Adrenal gland (tissue), 12 donors: Measurements from ENCODE around the gene MKKS. TPM values are rescaled to one million over a fixed set of nuclear protein-coding genes. Genes with fewer than 3 reads are reported as not detected.

Experiments used
- DNase-seq, 7 donors: peaks; one replicate each; pipeline ENCODE4 v3.0.0-alpha.2; 2019 to 2020
- H3K27ac ChIP-seq, 5 donors: fragments of 200-600 bp; sonication (generic) in 4 of 5; 1 replicate in 3 of 5; 2 replicates in 2 of 5; pipeline versions ENCODE4 v1.5.1 to v1.8.0; 2016 to 2020; ENCODE audit warnings: mild to moderate bottlenecking in 1 of 5
- H3K27me3 ChIP-seq: fragments of 200-600 bp; 2 replicates; pipeline ENCODE4 v1.8.0; 2021
- H3K36me3 ChIP-seq, 2 donors: fragments of 200-600 bp; replicated peaks in 1 of 2; 1 replicate in 1 of 2; 2 replicates in 1 of 2; pipeline versions ENCODE4 v1.5.1 to v1.8.0; 2018 to 2022
- H3K4me1 ChIP-seq, 2 donors: fragments of 200-600 bp; replicated peaks in 1 of 2; 1 replicate in 1 of 2; 2 replicates in 1 of 2; pipeline versions ENCODE4 v1.5.1 to v1.8.0; 2018 to 2021
- H3K4me3 ChIP-seq, 4 donors: fragments of 200-600 bp; sonication (generic) in 3 of 4; one replicate each; pipeline ENCODE4 v1.5.1; 2016 to 2018
- H3K9me3 ChIP-seq, 3 donors: fragments of 200-600 bp; sonication (generic) in 1 of 3; replicated peaks in 1 of 3; 1 replicate in 2 of 3; 2 replicates in 1 of 3; pipeline versions ENCODE4 v1.5.1 to v1.8.0; 2016 to 2021
- POLR2A ChIP-seq, 2 donors: fragments of 450-650 bp; IDR thresholded peaks; one replicate each; pipeline ENCODE4 v1.6.1; 2017; ENCODE audit warnings: antibody characterized with exemption in 2 of 2, mild to moderate bottlenecking in 2 of 2, moderate library complexity in 1 of 2
- WGBS, 4 donors: extraction: QIAGEN DNeasy Blood & Tissue Kit in 2 of 4; methylation state at CpG; one replicate each; pipeline versions ENCODE4 v1.1.5 to v1.1.7; 2013 to 2017; 5-methylcytosine and 5-hydroxymethylcytosine counted together
- intact Hi-C, 2 donors: fragments of 100-400 bp; cut with DNase I; formaldehyde crosslinking; loops; one replicate each; pipeline versions ENCODE4 v1.14.1 to v1.15.0; 2022 to 2023
- polyA plus RNA-seq, 3 donors: library from polyadenylated mRNA; stranded (reverse); fragments of 200-250 nt in 2 of 3; fragments of 350-450 nt in 1 of 3; fragmentation: Illumina TruSeq in 1 of 3; extraction: RNeasy Lipid Tissue Mini Kit (QIAGEN cat#74804) in 1 of 3; gene quantifications; one replicate each; pipeline ENCODE4 v1.2.3, GENCODE V29; 2013 to 2014
- total RNA-seq, 9 donors: library from RNA; depleted of rRNA in 4 of 9; stranded (reverse); fragments of >200 nt in 4 of 9; fragments of 120-200 nt in 1 of 9; fragmentation: NEBNext Ultra II Directional in 1 of 9; extraction: Animal tissue kit (Norgen Biotek cat#: 25700) in 1 of 9; gene quantifications; one replicate each; pipeline versions ENCODE4 v1.1.0 to v1.2.4, GENCODE V29; 2013 to 2023
- TF ChIP-seq, protein P1 (sequence below), 6 experiments: fragments of 450-650 bp in 4 of 6; fragments of 200-600 bp in 2 of 6; sonication (generic) in 1 of 6; IDR thresholded peaks; 1 replicate in 5 of 6; 2 replicates in 1 of 6; pipeline versions ENCODE4 v1.5.1 to v1.8.0; 2016 to 2021; ENCODE audit warnings: antibody characterized with exemption in 6 of 6, mild to moderate bottlenecking in 2 of 6, moderate library complexity in 1 of 6
- donor health status: healthy with polysubstance abuse.
- donor health status: Bipolar disorder and iron deficiency.
- donor health status: DM: yes; HTN: yes; CAD: no.
- donor health status: DM: no; HTN: no; CAD: no.
- donor health status: DM: no; HTN: no; CAD: no.
- donor health status: DM: yes; HTN: yes; CAD: no.

The MKKS gene
- total and polyA plus RNA-seq, 12 donors: 6.1 to 29.1 (median 15.6) TPM

DNA sequence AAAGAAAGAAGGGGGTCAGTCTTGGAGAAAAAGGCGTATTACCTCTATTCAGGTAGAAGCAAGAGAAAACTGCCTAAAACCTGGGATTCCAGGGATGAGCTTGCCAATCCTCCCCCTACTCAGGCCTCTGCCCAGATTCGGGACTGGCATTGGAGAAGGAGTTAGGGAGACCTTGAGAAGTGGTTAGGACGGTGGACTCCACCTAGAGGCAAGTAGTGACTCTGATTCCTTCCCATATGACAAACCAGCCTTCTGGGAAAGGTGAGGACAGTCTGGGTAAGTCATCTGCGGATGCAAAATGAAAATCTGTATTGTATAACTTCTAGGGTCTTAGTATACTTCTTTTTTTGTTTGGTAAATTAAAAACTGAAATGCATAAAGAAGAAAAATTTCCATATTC is 44.9 kb upstream of the MKKS start:
- WGBS, 4 donors: 69 to 79% (median 74%) methylated on average over 4 of the region's 4 CpGs
- no peak for TF ChIP-seq POLR2A (IDR thresholded peaks at IDR 0.05)
- TF ChIP-seq, protein P1, sequence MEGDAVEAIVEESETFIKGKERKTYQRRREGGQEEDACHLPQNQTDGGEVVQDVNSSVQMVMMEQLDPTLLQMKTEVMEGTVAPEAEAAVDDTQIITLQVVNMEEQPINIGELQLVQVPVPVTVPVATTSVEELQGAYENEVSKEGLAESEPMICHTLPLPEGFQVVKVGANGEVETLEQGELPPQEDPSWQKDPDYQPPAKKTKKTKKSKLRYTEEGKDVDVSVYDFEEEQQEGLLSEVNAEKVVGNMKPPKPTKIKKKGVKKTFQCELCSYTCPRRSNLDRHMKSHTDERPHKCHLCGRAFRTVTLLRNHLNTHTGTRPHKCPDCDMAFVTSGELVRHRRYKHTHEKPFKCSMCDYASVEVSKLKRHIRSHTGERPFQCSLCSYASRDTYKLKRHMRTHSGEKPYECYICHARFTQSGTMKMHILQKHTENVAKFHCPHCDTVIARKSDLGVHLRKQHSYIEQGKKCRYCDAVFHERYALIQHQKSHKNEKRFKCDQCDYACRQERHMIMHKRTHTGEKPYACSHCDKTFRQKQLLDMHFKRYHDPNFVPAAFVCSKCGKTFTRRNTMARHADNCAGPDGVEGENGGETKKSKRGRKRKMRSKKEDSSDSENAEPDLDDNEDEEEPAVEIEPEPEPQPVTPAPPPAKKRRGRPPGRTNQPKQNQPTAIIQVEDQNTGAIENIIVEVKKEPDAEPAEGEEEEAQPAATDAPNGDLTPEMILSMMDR (IDR thresholded peaks at IDR 0.05): no peak
- no peak overlapping the region for H3K4me3 ChIP-seq
- no peaks in the 10 kb centered on the region for H3K27me3 ChIP-seq
- peaks cover 0 to 5% of the 10 kb centered on the region in 2 donors for H3K4me1 ChIP-seq
- H3K27ac ChIP-seq: no peak overlapping the region
- intact Hi-C loops: no loop called here
- no peaks in the 10 kb centered on the region for H3K36me3 ChIP-seq
- no peaks in the 10 kb centered on the region for H3K9me3 ChIP-seq
- DNase-seq: no peak

DNA sequence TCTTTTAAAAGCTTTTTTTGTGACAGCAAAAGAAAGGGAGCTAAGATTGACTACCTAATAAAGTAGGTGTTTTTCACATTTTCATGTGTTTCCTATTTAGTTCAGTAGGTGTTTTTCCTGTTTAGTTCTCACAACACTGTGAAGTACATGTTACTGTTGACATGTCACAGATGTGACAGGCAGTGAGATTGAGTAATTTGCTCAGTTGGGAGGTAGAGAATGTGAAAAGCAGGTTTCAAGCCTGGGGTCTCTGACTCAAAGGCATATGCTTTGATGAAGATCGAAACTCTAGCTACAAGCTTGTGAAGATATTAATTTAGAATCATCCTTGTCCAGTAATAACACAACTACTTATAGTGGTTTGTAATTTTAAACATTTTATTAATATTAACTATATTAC is 44.2 kb upstream of the MKKS start:
- no peak for TF ChIP-seq POLR2A (IDR thresholded peaks at IDR 0.05)
- TF ChIP-seq, protein P1 (IDR thresholded peaks at IDR 0.05): no peak
- Histone ChIP-seq H3K4me3 (no peak overlapping the region), H3K27ac (no peak overlapping the region), H3K4me1 (peaks cover 0 to 10% of the 10 kb centered on the region in 2 donors), H3K9me3 (no peaks in the 10 kb centered on the region), H3K27me3 (no peaks in the 10 kb centered on the region), H3K36me3 (no peaks in the 10 kb centered on the region)
- intact Hi-C loops: no loop called here
- 90 to 97% (median 96%) methylated on average over 1 of the region's 1 CpG for WGBS, 4 donors
- no peak for DNase-seq

DNA sequence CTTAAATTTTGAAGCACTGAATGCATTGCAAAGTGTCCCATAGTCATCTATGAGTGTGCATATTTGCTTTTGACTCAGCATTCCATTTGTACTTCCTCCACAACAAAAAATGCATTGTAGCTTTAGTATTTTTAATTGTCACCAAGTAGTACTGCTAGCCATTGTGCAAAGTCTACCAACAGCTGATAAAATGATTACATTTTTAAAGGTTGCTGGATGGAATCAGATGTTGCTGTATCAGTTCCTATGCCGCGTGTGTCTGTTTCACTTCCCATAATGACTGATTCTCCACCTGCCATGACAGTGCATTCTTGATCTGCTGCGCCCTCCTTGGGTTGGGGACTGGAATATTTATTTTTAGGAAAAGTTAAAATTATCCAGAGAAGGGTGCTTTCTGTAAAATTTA is 42.3 kb upstream of the MKKS start:
- no peaks in the 10 kb centered on the region for H3K9me3 ChIP-seq
- 74 to 91% (median 84%) methylated on average over 3 of the region's 3 CpGs for WGBS, 4 donors
- no peak overlapping the region for H3K27ac ChIP-seq
- peaks cover under 1 to 17% of the 10 kb centered on the region in 2 donors for H3K4me1 ChIP-seq
- DNase-seq: peak in 2 of 7 donors; percentile 21 to 32
- no peaks in the 10 kb centered on the region for H3K36me3 ChIP-seq
- no peak overlapping the region for H3K4me3 ChIP-seq
- H3K27me3 ChIP-seq: no peaks in the 10 kb centered on the region
- intact Hi-C loops: no loop called here
- no peak for TF ChIP-seq POLR2A (IDR thresholded peaks at IDR 0.05)
- TF ChIP-seq, protein P1 (IDR thresholded peaks at IDR 0.05): no peak

DNA sequence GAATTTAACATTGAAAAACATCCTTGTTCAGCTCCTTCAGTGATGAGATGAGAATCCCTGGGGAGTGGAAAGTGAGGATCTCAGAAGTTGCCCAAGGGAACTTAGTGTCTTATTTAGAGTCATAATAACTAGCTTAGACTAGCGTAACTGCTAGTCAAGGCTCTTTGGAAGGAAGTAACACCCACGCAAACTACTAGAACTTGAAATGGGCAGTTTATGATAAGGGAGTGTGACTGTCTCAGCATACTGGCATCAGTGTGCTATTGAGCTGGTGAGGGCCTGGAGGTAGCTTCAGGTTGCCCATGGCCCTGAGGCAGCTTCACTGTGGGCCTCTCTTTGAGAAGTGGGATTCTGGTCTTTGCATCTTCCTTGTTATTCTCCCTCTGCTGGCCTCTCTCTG is 41.2 kb upstream of the MKKS start:
- H3K27ac ChIP-seq: peak overlapping the region in 1 of 5 donors; percentile 9
- H3K27me3 ChIP-seq: no peaks in the 10 kb centered on the region
- intact Hi-C loops: no loop called here
- H3K9me3 ChIP-seq: no peaks in the 10 kb centered on the region
- TF ChIP-seq, protein P1 (IDR thresholded peaks at IDR 0.05): no peak
- no peaks in the 10 kb centered on the region for H3K36me3 ChIP-seq
- 73 to 92% (median 82%) methylated on average over 2 of the region's 2 CpGs for WGBS, 4 donors
- no peak for DNase-seq
- peaks cover 6 to 22% of the 10 kb centered on the region in 2 donors for H3K4me1 ChIP-seq
- H3K4me3 ChIP-seq: no peak overlapping the region
